ENCODE results near the gene CACNA1G. TPM values are rescaled to one million over a fixed set of nuclear protein-coding genes. Genes with fewer than 3 reads are reported as not detected.

CACNA1G gene
- total and polyA plus RNA-seq, 4 donors: under 0.01 to 0.14 (median 0.01) TPM; not detected in 1

DNA sequence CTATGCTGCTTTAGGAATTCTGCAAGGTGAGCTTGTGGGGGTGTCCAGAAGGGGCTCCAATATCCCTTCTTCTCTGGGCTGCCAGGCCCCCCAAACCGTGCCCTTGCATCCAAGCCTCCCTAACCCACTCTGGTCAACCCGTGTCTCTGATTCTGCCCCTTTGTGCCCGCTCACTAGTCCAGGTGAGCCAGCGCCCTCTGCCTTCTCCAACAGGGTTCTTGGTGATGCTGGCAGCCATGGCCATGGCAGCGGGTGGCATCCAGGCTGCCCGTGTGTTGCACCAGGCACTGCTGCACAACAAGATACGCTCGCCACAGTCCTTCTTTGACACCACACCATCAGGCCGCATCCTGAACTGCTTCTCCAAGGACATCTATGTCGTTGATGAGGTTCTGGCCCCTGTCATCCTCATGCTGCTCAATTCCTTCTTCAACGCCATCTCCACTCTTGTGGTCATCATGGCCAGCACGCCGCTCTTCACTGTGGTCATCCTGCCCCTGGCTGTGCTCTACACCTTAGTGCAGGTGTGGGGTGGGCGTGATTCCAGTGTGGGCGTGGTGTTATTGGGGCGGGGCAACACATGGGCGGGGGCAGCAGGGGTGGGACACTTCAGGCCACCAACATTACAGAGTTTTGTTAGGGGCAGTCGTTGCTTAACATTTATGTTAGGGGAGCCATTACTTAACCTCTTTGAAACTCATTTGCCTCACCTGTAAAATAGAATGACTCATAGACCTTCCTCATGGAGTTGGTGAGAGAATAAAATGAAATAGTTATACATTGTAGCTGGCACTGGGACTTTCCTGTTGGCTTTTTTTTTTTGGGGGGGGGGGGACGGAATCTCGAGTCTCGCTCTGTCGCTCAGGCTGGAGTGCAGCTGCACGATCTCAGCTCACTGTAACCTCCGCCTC, 115.8 kb downstream of the CACNA1G start:
- Histone ChIP-seq H3K9me3 (ENCODE audit: control insufficient read depth in 4 of 4, low read length in 3 of 4) (no peaks in the 10 kb centered on the region), H3K36me3 (ENCODE audit: control insufficient read depth in 4 of 4, insufficient read depth in 3 of 4, low read depth in 1 of 4, low read length in 3 of 4) (peaks cover 0 to 20% (median 9%) of the 10 kb centered on the region in 4 donors), H3K27ac (ENCODE audit: low read depth in 1 of 2, low read length in 2 of 2) (peak overlapping the region; percentile 5 to 43), H3K9ac (ENCODE audit: low read depth in 1 of 2, low read length in 2 of 2) (no peak overlapping the region), H3K4me3 (ENCODE audit: low read depth in 1 of 3, low read length in 3 of 3) (no peak overlapping the region), H3K4me1 (ENCODE audit: control insufficient read depth in 4 of 4, insufficient read depth in 4 of 4, low read length in 3 of 4) (peaks cover 17 to 56% (median 28%) of the 10 kb centered on the region in 4 donors), H3K27me3 (ENCODE audit: control insufficient read depth in 4 of 4, insufficient read depth in 4 of 4, low read length in 3 of 4) (no peaks in the 10 kb centered on the region)
- no peak for TF ChIP-seq RAD21 (IDR thresholded peaks at IDR 0.05)
- no peak for TF ChIP-seq JUND (IDR thresholded peaks at IDR 0.05)
- TF ChIP-seq NR2F2 (IDR thresholded peaks at IDR 0.05): no peak
- no peak for TF ChIP-seq HNF4A (conservative IDR thresholded peaks at IDR 0.05)
- TF ChIP-seq FOXA1 (IDR thresholded peaks at IDR 0.05): no peak
- no peak for TF ChIP-seq HNF4G (IDR thresholded peaks at IDR 0.05)
- TF ChIP-seq, protein P1, sequence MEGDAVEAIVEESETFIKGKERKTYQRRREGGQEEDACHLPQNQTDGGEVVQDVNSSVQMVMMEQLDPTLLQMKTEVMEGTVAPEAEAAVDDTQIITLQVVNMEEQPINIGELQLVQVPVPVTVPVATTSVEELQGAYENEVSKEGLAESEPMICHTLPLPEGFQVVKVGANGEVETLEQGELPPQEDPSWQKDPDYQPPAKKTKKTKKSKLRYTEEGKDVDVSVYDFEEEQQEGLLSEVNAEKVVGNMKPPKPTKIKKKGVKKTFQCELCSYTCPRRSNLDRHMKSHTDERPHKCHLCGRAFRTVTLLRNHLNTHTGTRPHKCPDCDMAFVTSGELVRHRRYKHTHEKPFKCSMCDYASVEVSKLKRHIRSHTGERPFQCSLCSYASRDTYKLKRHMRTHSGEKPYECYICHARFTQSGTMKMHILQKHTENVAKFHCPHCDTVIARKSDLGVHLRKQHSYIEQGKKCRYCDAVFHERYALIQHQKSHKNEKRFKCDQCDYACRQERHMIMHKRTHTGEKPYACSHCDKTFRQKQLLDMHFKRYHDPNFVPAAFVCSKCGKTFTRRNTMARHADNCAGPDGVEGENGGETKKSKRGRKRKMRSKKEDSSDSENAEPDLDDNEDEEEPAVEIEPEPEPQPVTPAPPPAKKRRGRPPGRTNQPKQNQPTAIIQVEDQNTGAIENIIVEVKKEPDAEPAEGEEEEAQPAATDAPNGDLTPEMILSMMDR (IDR thresholded peaks at IDR 0.05; ENCODE audit: low read depth, low read length, missing input control): no peak
- TF ChIP-seq, protein P2, sequence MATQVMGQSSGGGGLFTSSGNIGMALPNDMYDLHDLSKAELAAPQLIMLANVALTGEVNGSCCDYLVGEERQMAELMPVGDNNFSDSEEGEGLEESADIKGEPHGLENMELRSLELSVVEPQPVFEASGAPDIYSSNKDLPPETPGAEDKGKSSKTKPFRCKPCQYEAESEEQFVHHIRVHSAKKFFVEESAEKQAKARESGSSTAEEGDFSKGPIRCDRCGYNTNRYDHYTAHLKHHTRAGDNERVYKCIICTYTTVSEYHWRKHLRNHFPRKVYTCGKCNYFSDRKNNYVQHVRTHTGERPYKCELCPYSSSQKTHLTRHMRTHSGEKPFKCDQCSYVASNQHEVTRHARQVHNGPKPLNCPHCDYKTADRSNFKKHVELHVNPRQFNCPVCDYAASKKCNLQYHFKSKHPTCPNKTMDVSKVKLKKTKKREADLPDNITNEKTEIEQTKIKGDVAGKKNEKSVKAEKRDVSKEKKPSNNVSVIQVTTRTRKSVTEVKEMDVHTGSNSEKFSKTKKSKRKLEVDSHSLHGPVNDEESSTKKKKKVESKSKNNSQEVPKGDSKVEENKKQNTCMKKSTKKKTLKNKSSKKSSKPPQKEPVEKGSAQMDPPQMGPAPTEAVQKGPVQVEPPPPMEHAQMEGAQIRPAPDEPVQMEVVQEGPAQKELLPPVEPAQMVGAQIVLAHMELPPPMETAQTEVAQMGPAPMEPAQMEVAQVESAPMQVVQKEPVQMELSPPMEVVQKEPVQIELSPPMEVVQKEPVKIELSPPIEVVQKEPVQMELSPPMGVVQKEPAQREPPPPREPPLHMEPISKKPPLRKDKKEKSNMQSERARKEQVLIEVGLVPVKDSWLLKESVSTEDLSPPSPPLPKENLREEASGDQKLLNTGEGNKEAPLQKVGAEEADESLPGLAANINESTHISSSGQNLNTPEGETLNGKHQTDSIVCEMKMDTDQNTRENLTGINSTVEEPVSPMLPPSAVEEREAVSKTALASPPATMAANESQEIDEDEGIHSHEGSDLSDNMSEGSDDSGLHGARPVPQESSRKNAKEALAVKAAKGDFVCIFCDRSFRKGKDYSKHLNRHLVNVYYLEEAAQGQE (IDR thresholded peaks at IDR 0.05): no peak
- TF ChIP-seq, protein P3, sequence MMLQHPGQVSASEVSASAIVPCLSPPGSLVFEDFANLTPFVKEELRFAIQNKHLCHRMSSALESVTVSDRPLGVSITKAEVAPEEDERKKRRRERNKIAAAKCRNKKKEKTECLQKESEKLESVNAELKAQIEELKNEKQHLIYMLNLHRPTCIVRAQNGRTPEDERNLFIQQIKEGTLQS (IDR thresholded peaks at IDR 0.05): no peak
- DNase-seq (ENCODE audit: low spot score): no peak
- WGBS: 91% methylated on average over 24 of the region's 24 CpGs

Other genes with a start within 250 kb of the CACNA1G start
- 10 to 100 TPM; 10.7 to 11.3 TPM for gene XYLT2, start 214.6 kb upstream of the CACNA1G start, total RNA-seq
- gene XYLT2, start 214.6 kb upstream of the CACNA1G start, polyA plus RNA-seq: 1 to 10 TPM; 5.3 to 5.7 TPM
- gene MRPL27, start 187.5 kb upstream of the CACNA1G start, total RNA-seq: 10 to 100 TPM; 25.9 to 36.9 TPM
- 10 to 100 TPM; 70.2 to 87.1 TPM for gene MRPL27, start 187.5 kb upstream of the CACNA1G start, polyA plus RNA-seq
- 1 to 10 TPM in 1 of 2 donors, under 1 TPM in 1; 0.08 to 3.4 TPM for gene EME1, start 187.5 kb upstream of the CACNA1G start, total RNA-seq
- under 1 TPM; 0.26 to 0.43 TPM for gene EME1, start 187.5 kb upstream of the CACNA1G start, polyA plus RNA-seq
- gene LRRC59, start 163.2 kb upstream of the CACNA1G start, total RNA-seq: 100 to 1,000 TPM in 1 of 2 donors, 10 to 100 TPM in 1; 58.2 to 136 TPM
- gene LRRC59, start 163.2 kb upstream of the CACNA1G start, polyA plus RNA-seq: 10 to 100 TPM; 21.4 to 93.1 TPM
- 10 to 100 TPM; 18.9 to 34.3 TPM for gene ACSF2, start 134.5 kb upstream of the CACNA1G start, total RNA-seq
- gene ACSF2, start 134.5 kb upstream of the CACNA1G start, polyA plus RNA-seq: 10 to 100 TPM; 20.0 to 22.2 TPM
- 1 to 10 TPM in 1 of 2 donors, under 1 TPM in 1; 0.51 to 1.8 TPM for gene CHAD, start 91.8 kb upstream of the CACNA1G start, total RNA-seq
- 1 to 10 TPM; 2.7 to 3.3 TPM for gene CHAD, start 91.8 kb upstream of the CACNA1G start, polyA plus RNA-seq
- 10 to 100 TPM; 10.8 to 22.7 TPM for gene RSAD1, start 81.9 kb upstream of the CACNA1G start, total RNA-seq
- 10 to 100 TPM; 18.2 to 18.9 TPM for gene RSAD1, start 81.9 kb upstream of the CACNA1G start, polyA plus RNA-seq
- gene MYCBPAP, start 52.3 kb upstream of the CACNA1G start, total RNA-seq: under 1 TPM; 0.23 to 0.25 TPM
- gene MYCBPAP, start 52.3 kb upstream of the CACNA1G start, polyA plus RNA-seq: not detected
- gene EPN3, start 28.0 kb upstream of the CACNA1G start, total RNA-seq: under 1 TPM; 0.33 to 0.51 TPM
- under 1 TPM in 1 of 2 donors, not detected in 1; 0.06 TPM for gene EPN3, start 28.0 kb upstream of the CACNA1G start, polyA plus RNA-seq
- gene SPATA20, start 13.5 kb upstream of the CACNA1G start, total RNA-seq: 10 to 100 TPM; 15.6 to 16.4 TPM
- 10 to 100 TPM; 22.7 to 42.4 TPM for gene SPATA20, start 13.5 kb upstream of the CACNA1G start, polyA plus RNA-seq
- 100 to 1,000 TPM in 1 of 2 donors, 10 to 100 TPM in 1; 10.5 to 197 TPM for gene ABCC3, start 74.2 kb downstream of the CACNA1G start, total RNA-seq
- 10 to 100 TPM; 66.7 to 94.3 TPM for gene ABCC3, start 74.2 kb downstream of the CACNA1G start, polyA plus RNA-seq
- gene ANKRD40, start 147.2 kb downstream of the CACNA1G start, total RNA-seq: 10 to 100 TPM; 10.1 to 15.1 TPM
- gene ANKRD40, start 147.2 kb downstream of the CACNA1G start, polyA plus RNA-seq: 1 to 10 TPM; 6.2 to 9.3 TPM
- 10 to 100 TPM; 26.0 to 26.5 TPM for gene LUC7L3, start 158.9 kb downstream of the CACNA1G start, total RNA-seq
- gene LUC7L3, start 158.9 kb downstream of the CACNA1G start, polyA plus RNA-seq: 100 to 1,000 TPM in 1 of 2 donors, 10 to 100 TPM in 1; 15.5 to 126 TPM
- gene ANKRD40CL, start 206.8 kb downstream of the CACNA1G start, total RNA-seq: not detected
- gene ANKRD40CL, start 206.8 kb downstream of the CACNA1G start, polyA plus RNA-seq: not detected

Measured in liver (tissue), 9 donors.